Left renal pelvis (tissue), 4 donors: ENCODE results near the gene RMDN3. TPM values are rescaled to one million over a fixed set of nuclear protein-coding genes. Genes with fewer than 3 reads are reported as not detected.

Experiments used
- DNase-seq, 4 donors: peaks; one replicate each; pipeline ENCODE4 v3.0.0-alpha.2; 2013; ENCODE audit warnings: low read depth in 4 of 4, low spot score in 3 of 4
- polyA plus RNA-seq, 4 donors: library from polyadenylated mRNA; unstranded; fragments of 120-200 nt; gene quantifications; one replicate each; pipeline ENCODE4 v1.2.1, GENCODE V29; 2013; ENCODE audit not compliant: insufficient read length in 4 of 4

RMDN3 gene
- polyA plus RNA-seq, 4 donors, result 30.6 to 45.6 (median 39.7) TPM

- no peak for DNase-seq
These were observed 3.3 kb downstream of the RMDN3 start for GRCh38 chr15:40751745-40752144.

DNA sequence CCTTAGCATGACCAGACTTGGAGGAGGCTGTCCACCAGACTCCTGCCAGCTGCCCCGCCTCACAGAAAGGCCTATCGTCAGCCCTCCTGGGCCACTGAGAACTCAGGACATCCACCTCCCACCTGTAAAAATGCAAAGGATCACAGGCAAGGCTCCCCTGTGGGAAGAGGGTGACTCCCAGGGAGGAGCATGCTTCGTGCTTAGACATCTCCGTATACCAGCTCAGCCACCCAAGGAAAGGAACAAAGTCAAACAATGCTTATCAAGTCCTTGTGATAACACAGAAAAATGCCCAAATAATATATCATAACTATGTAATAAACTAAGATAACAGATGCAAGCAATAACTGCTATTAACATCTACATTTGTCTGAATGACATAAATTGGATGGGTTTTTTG is 4.2 kb downstream of the RMDN3 start:
- no peak for DNase-seq

DNA sequence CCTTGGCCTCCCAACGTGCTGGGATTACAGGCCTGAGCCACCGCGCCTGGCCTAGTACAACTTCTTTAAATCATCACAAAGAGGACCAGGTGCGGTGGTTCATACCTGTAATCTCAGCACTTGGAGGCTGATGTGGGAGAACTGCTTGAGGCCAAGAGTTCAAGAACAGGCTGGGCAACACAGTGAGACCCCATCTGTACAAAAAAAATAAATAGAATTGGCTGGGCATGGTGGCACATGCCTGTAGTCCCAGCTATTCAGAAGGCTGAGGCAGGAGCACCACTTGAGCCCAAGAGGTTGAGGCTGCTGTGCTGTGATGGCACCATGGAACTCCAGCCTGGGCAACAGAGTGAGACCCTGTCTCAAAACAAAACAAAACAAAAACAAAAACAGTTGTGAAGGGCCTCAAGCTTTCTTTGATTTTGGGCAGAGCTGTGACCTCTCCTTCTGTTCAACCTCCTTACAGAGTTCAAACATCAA is 5.9 kb downstream of the RMDN3 start:
- DNase-seq, result no peak

GRCh38 chr15:40747685-40748631 is 7.1 kb downstream of the RMDN3 start:
- DNase-seq, result no peak

DNA sequence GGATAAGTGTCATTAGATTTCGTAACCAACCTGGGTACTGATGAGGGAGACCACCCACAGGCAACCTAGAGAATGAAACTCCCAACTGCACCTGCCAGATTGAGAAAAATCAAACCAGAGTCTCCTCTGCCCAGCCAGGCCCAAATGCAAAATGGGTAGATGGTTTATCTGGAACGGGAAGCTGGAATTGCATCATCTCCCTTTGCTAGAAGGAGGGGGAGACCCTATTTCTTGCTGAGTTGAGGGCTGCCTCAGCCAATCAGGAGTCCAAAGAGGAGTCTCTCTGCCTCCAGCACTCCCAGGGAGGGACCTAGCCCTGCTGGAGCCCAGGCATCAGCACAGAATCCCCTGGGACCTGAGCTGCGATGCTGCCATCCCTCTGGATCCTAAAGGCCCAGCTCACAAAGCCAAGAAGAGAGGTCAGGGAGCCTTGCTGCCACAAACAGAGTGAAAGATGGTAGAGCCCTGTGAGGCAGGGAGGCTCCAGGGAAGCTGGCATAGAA is 8.1 kb downstream of the RMDN3 start:
- DNase-seq, result no peak

DNA sequence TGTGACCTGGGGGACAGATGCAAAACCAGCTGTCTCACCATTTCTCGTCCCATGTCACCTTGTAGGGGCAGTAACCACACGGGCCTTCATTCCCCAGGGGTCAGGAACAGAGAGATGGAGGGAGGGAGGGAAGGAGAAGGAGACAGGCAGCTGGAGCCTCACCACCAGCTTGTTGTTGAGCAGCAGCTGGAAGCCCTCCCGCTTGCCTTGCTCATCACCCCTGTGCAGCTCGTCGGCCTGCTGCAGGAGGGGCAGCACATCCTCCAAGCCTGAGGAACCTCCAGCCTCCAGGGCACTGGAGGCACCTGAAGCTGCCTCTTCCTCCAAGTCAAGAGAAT is 10.3 kb downstream of the RMDN3 start:
- no peak for DNase-seq

DNA sequence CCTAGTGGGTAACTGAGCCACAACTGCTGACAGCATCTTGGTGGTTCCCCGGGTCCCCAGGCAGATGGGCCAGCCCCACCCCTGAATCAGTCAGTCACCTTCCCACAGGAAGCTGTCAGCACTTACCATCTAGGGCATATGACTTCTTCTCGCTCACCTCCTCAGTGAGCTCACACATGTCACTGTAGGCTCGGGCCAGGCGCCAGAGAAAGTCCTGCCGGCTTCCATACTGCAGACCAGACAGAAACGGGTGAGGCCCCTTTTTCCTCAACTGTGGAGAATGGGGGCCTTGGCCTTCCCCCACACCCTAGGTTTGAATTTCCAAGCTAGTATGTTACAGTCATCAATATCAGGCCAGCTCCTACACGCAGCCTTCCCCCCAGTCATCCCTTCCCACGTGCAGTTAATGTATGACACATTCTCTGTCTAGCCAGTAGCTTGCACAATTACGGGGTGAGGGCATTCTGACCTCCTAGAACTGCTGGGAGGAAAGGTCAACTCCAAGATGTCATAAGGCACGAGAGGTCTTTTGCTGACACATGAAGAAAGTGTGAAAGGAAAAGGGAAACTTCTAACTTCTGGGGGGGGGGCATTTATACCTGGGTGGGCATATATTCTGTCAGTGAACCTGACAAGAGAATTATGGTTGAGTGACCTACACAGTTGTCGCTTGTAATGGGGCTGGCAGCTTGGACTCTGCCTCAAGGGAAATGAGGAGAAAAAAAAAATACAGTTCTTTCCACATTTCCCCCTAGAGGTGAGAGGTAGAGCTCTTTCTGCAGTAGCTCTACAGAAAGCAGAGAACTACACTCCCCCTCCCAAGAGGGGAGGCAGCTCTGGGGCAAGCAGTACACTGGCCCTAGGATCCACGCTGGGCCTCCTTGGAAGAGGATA is 10.9 kb downstream of the RMDN3 start:
- DNase-seq, result no peak

DNA sequence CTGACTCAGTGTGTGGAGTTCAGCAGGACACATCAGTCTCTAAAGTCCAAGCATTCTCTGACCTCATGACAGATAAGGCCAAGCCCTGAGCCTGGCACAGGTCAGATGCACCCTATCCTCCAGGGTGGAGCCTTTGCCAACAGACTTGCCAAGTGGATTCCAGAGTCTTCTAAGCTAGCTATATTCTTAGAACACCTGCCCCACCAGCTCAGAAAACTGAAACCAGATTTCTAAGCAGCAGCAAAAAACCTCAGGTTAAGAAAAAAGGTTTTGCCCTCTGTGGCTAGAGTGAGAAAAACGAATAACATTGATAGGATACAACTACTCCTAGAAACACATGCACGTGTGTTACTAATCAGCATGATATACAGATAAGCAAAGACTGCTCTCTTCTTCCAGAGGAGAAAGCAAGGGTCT is 11.6 kb downstream of the RMDN3 start:
- no peak for DNase-seq

DNA sequence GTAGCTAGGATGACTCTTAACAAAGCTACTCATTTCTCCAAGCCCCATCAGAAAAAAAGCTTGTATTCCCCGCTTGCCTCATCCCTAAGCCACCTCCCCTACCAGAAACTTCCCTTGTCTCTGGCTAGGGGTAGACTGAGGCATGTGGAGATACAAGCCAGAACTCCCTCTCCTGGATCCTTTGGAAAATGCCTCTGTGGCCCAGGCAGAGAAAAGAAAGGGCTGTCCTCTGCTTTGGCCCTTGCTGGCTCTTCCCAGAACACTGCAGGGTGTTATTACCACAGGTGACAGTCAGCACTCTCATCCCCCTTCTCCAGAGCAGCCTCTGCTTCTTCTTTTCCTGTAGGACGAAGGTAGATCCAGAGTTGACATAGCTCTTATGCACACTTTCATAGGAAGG is 15.2 kb downstream of the RMDN3 start:
- no peak for DNase-seq

DNA sequence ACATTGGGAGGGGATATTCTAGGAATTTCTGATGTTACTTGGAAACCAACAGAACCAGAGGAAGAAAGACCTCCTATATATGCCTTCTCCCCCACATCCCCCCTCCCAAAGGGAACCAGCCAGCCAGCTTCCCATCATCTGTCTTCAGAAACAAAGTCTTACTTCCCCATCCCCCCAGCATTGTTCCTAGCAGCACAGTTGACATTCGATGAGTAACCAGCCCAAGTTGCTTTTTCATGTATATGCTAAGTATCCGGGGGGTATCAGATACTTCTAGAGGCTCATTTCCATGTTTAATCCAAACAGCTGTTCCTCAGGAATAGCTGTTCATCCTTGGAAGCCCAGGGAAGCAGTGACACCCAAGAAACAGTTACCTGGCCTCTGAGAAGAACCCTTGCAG is 16.0 kb downstream of the RMDN3 start:
- DNase-seq, result no peak

- no peak for DNase-seq
These were observed 18.0 kb downstream of the RMDN3 start for GRCh38 chr15:40737048-40737447.

DNA sequence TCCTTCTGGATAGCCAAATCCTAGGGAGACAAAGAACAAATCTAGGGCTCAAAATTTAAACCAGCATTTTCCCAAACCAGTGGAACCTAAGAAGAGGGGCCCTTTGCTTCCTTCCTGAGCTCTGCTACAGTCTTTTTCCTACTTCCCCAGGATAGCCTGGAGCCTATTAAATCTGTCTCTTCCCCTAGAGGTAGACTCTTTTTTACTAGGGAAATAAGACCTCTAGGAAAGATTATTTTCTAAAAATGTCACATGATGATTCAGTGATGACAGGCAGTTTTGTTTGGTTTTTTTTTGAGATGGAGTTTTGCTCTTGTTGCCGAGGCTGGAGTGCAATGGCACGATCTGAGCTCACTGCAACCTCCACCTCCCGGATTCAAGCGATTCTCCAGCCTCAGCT is 18.5 kb downstream of the RMDN3 start:
- DNase-seq, result no peak

DNA sequence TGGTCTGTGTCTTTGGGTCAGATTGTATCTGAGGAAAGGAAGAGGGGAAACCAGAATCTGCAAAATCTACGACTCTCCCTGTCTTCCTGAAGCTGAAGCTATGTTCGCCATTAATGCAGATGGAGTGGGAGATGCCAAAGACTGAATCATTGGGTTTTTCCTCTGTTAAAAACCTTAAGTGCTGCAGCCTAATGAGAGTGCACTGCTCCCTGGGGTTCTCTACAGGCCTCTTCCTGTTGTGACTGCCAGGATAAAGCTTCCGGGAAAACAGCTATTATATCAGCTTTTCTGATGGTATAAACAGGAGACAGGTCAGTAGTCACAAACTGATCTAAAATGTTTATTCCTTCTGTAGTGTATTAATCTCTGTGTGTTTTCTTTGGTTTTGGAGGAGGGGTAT is 24.0 kb downstream of the RMDN3 start:
- no peak for DNase-seq

- no peak for DNase-seq
These were observed 31.1 kb downstream of the RMDN3 start for GRCh38 chr15:40723919-40724318.

DNA sequence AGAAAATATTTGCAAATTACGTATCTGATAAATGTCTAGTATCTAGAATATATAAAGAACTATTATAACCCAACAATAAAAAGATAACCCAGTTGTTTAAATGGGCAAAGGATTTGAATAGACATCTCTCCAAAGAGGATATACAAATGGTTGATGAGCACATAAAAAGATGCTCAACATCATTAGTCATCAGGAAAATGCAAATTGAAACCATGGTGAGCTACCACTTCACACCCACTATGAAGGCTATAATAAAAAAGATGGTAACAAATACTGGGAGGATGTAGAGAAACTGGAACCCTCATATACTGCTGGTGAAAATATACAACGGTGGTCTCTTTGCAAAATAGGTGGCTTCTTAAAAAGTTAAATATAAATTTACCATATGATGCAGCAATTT is 32.1 kb downstream of the RMDN3 start:
- DNase-seq, result no peak

- no peak for DNase-seq
These were observed 32.7 kb downstream of the RMDN3 start for GRCh38 chr15:40722354-40722753.

- DNase-seq, result no peak
These were observed 33.4 kb downstream of the RMDN3 start for GRCh38 chr15:40721701-40722100.

DNA sequence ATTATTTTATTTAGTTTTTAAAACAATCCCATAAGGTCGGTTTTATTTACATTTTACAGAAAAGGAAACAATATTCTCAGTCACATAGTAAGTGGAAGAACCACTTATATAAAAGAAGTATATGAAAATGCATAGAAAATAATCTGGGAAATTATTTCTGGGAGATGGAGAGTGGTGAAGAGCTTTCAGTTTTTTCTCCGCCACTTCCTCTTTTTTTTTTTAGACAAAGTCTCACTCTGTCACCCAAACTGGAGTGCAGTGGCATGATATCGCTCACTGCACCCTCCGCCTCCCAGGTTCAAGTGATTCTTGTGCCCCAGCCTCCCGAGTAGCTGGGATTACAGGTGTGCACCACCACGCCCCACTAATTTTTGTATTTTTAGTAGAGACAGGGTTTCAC is 38.9 kb downstream of the RMDN3 start:
- no peak for DNase-seq

DNA sequence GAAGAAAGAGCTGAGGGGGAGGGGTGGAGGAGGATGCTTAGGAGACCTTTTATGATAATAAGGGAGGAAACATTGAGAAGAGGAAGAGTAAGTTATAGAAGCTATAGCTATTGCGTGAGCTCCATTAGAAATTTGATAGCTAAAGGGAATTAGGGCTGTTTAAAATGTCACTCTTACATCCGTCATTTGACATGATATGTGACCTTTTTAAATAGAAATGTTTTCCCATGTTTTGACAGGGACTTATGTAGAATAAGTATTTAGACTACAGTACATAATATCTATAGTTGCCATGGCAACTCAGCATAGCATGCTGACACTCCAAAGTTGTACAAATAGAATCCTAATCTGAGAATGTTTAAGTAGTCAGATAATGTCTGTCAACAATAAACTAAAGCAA is 40.9 kb downstream of the RMDN3 start:
- no peak for DNase-seq

DNA sequence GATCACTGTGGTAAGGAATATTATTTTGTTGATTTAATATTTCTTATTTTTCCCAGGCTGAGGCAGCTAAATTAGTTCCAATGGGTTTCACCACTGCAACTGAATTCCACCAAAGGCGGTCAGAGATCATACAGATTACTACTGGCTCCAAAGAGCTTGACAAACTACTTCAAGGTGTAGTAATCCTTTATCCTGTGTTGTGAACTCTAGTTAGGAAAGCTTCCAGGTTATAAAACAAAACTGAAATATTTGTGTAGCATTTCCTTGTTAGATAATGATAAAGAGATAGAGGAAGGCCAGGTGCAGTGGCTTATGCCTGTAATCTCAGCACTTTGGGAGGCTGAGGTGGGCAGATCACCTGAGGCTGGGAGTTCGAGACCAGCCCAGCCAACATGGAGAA is 48.9 kb downstream of the RMDN3 start:
- DNase-seq, result no peak

DNA sequence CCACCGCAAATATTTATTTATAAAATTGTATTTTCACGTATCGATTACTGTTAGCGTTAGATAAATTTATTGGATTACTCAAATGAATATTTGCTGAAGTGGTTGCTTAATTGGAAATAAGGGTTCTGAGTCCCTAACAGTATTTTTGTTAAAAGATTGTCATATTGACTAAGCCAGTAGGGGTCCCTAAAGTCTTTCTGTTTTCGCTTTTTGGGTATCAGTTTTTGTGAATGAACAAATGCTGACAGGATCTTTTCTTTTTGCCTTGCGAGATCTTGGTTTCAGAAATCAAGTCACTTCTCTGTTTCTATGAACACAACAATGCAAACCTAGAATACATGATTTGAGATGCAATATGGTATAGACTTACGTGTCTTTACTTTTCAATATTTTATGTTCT is 53.0 kb downstream of the RMDN3 start:
- no peak for DNase-seq
